Stomach (tissue), 4 donors: ENCODE data around the gene CEP170.

ENCODE experiments used
- CTCF ChIP-seq, 7 experiments: fragments of 450-650 bp in 4 of 7; fragments of 200-600 bp in 3 of 7; sonication (generic) in 3 of 7; IDR thresholded peaks; one replicate each; pipeline ENCODE4 v1.5.1; 2016 to 2019; ENCODE audit warnings: antibody characterized with exemption in 7 of 7, control low read depth in 2 of 7, mild to moderate bottlenecking in 1 of 7
- POLR2A ChIP-seq, 4 donors: fragments of 450-650 bp; IDR thresholded peaks; one replicate each; pipeline ENCODE4 v1.6.1; 2016; ENCODE audit warnings: antibody characterized with exemption in 4 of 4, control low read depth in 2 of 4, mild to moderate bottlenecking in 1 of 4, moderate library complexity in 1 of 4

- no peak for TF ChIP-seq CTCF (IDR thresholded peaks at IDR 0.05)
- TF ChIP-seq POLR2A (IDR thresholded peaks at IDR 0.05): no peak
Observed at GRCh38 chr1:243266231-243266630, 11.2 kb upstream of the CEP170 start.
